Endothelial cell of umbilical vein (primary cell): ENCODE data around the gene CACNA2D1. TPM values are rescaled to one million over a fixed set of nuclear protein-coding genes. Genes with fewer than 3 reads are reported as not detected.

Experiments used
- BruUV-seq: library from RNA; stranded (reverse); fragments of 400-500 nt; replicated peaks from 2 replicates; lab custom pipeline; 2021; lab: Mats Ljungman, UMichigan
- CTCF ChIA-PET: fragments of 300-600, 350-600 bp; sonication (Branson Sonifier 250); formaldehyde crosslinking; loops from one replicate; lab custom pipeline; 2021; ENCODE audit warnings: antibody characterized with exemption, inconsistent platforms; lab: Charles Lee
- POLR2A ChIA-PET: fragments of 300-600, 350-600 bp; sonication (Branson Sonifier 250); formaldehyde crosslinking; loops from one replicate; lab custom pipeline; 2021; ENCODE audit warnings: antibody characterized with exemption, inconsistent platforms; lab: Charles Lee
- DNase-seq: peaks from one replicate; pipeline ENCODE4 v3.0.0-alpha.2; 2011; ENCODE audit warnings: low read depth, low spot score
- FAIRE-seq: peaks from 2 replicates; lab custom pipeline; 2011; peaks lifted over from hg19 to GRCh38; lab: Jason Lieb, UNC
- H2AFZ ChIP-seq: 2 replicates; pipeline ENCODE4 v1.6.0; 2012; ENCODE audit warnings: low read depth, low read length, control low read depth, inconsistent platforms
- H3K27ac ChIP-seq: 2 replicates; pipeline ENCODE4 v1.5.1; 2011; ENCODE audit warnings: low read depth, mild to moderate bottlenecking, control low read depth, low read length, moderate library complexity; ENCODE audit not compliant: insufficient read depth
- H3K27me3 ChIP-seq, 2 experiments: 2 replicates each; pipeline versions ENCODE4 v1.6.0 to v1.6.1; 2011; ENCODE audit warnings: low read length in 2 of 2, mixed read lengths in 1 of 2; ENCODE audit not compliant: control insufficient read depth in 2 of 2, insufficient read depth in 2 of 2
- H3K36me3 ChIP-seq, 2 experiments: 2 replicates in 1 of 2; 3 replicates in 1 of 2; pipeline ENCODE4 v1.5.1; 2011; ENCODE audit warnings: low read length in 2 of 2, mild to moderate bottlenecking in 1 of 2, moderate library complexity in 1 of 2; ENCODE audit not compliant: control insufficient read depth in 2 of 2, insufficient read depth in 2 of 2; ENCODE audit errors: extremely low read depth in 1 of 2
- H3K4me1 ChIP-seq: 3 replicates; pipeline ENCODE4 v1.5.1; 2011; ENCODE audit warnings: mild to moderate bottlenecking, low read length; ENCODE audit not compliant: control insufficient read depth, insufficient read depth; ENCODE audit errors: extremely low read depth
- H3K4me2 ChIP-seq: 2 replicates; pipeline ENCODE4 v1.6.1; 2011; ENCODE audit warnings: low read length, control low read depth, mixed read lengths; ENCODE audit not compliant: insufficient read depth
- H3K4me3 ChIP-seq, 3 experiments: fragments of 200-600 bp in 1 of 3; sonication (generic), shearing (Covaris generic) in 1 of 3; replicated peaks in 1 of 3; 2 replicates each; pipeline ENCODE4 v1.5.1; 2011 to 2016; ENCODE audit warnings: control low read depth in 3 of 3, low read length in 3 of 3, mild to moderate bottlenecking in 2 of 3, inconsistent platforms in 1 of 3, low read depth in 1 of 3, moderate library complexity in 1 of 3; ENCODE audit not compliant: insufficient read depth in 1 of 3
- H3K79me2 ChIP-seq: 2 replicates; pipeline ENCODE4 v1.6.0; 2012; ENCODE audit warnings: low read length, inconsistent platforms; ENCODE audit not compliant: control insufficient read depth, insufficient read depth
- H3K9ac ChIP-seq: replicated peaks from 2 replicates; pipeline ENCODE3; 2011; ENCODE audit warnings: low read length, control low read depth; ENCODE audit not compliant: insufficient read depth; ENCODE audit errors: extremely low read depth
- H3K9me1 ChIP-seq: replicated peaks from 3 replicates; pipeline ENCODE4 v1.6.0; 2011; ENCODE audit warnings: mild to moderate bottlenecking, low read length; ENCODE audit not compliant: control insufficient read depth, insufficient read depth; ENCODE audit errors: extremely low read depth
- H3K9me3 ChIP-seq: replicated peaks from 2 replicates; pipeline ENCODE4 v1.5.1; 2012; ENCODE audit warnings: low read length, inconsistent platforms; ENCODE audit not compliant: control insufficient read depth, insufficient read depth
- H4K20me1 ChIP-seq: replicated peaks from 2 replicates; pipeline ENCODE3; 2011; ENCODE audit warnings: mild to moderate bottlenecking, low read length; ENCODE audit not compliant: control insufficient read depth, insufficient read depth; ENCODE audit errors: extremely low read depth
- EZH2 ChIP-seq: IDR thresholded peaks from 2 replicates; pipeline ENCODE4 v1.6.1; 2012; ENCODE audit warnings: borderline replicate concordance, low read depth, mild to moderate bottlenecking, moderate library complexity, low read length, inconsistent platforms; ENCODE audit not compliant: severe bottlenecking
- FOS ChIP-seq: IDR thresholded peaks from 2 replicates; pipeline ENCODE4 v1.6.1; 2011; ENCODE audit warnings: mild to moderate bottlenecking, low read length, moderate library complexity, borderline replicate concordance; ENCODE audit not compliant: insufficient read depth
- GATA2 ChIP-seq: IDR thresholded peaks from 2 replicates; pipeline ENCODE4 v1.7.0; 2011; ENCODE audit warnings: low read depth, mild to moderate bottlenecking, moderate library complexity, mixed read lengths, low read length; ENCODE audit not compliant: insufficient read length, insufficient read depth
- JUN ChIP-seq: IDR thresholded peaks from 2 replicates; pipeline ENCODE4 v1.6.1; 2011; ENCODE audit warnings: borderline replicate concordance, low read depth; ENCODE audit not compliant: insufficient read length, insufficient read depth
- MYC ChIP-seq: IDR thresholded peaks from one replicate; pipeline ENCODE4 v1.6.1; 2011; ENCODE audit warnings: mild to moderate bottlenecking, low read depth, low read length
- POLR2A ChIP-seq: IDR thresholded peaks from 2 replicates; pipeline ENCODE4 v1.6.1; 2012; ENCODE audit warnings: low read depth, mild to moderate bottlenecking, control low read depth, low read length
- POLR2AphosphoS5 ChIP-seq: IDR thresholded peaks from 2 replicates; pipeline ENCODE4 v1.6.1; 2012; ENCODE audit warnings: low read depth, mild to moderate bottlenecking, control low read depth, low read length, moderate library complexity; ENCODE audit not compliant: insufficient read depth
- dilution Hi-C: fragments of 300-500 bp; cut with MboI; formaldehyde crosslinking; loops from one replicate; pipeline ENCODE4 v1.15.0; 2019; ENCODE audit warnings: low sequenced_read_pairs; ENCODE audit not compliant: extremely low pct_ligation_motif_present
- intact Hi-C: fragments of 100-400 bp; cut with micrococcal nuclease; formaldehyde crosslinking; loops from one replicate; pipeline ENCODE4 v1.10.0; 2022
- polyA plus RNA-seq, 4 experiments: library from polyadenylated mRNA; depleted of rRNA in 3 of 4; stranded (reverse) in 3 of 4; unstranded in 1 of 4; fragments of >200 nt; gene quantifications; 2 replicates each; pipeline versions ENCODE4 v1.2.1 to v1.2.3, GENCODE V29; 2011 to 2012; ENCODE audit warnings: missing spikeins in 1 of 4
- total RNA-seq: library from RNA; stranded (reverse); gene quantifications from 2 replicates; pipeline ENCODE4 v1.2.3, GENCODE V29; 2021
- TF ChIP-seq, protein P1 (sequence below): IDR thresholded peaks from 2 replicates; pipeline ENCODE4 v1.6.1; 2011; ENCODE audit not compliant: insufficient read depth, insufficient read length
- TF ChIP-seq, protein P2 (sequence below), 2 donors: IDR thresholded peaks; 1 replicate in 1 of 2; 2 replicates in 1 of 2; pipeline ENCODE4 v1.5.1; 2011; ENCODE audit warnings: low read length in 2 of 2, mild to moderate bottlenecking in 2 of 2, moderate library complexity in 2 of 2, control low read depth in 1 of 2, inconsistent platforms in 1 of 2, low read depth in 1 of 2; ENCODE audit not compliant: insufficient read depth in 1 of 2; ENCODE audit errors: extremely low read depth in 1 of 2

The CACNA2D1 gene
- total and polyA plus RNA-seq, 2 donors (not counting 3 experiments of a cell fraction or from before 2014, with no cell fraction given) = 4.1 to 38.6 TPM

DNA sequence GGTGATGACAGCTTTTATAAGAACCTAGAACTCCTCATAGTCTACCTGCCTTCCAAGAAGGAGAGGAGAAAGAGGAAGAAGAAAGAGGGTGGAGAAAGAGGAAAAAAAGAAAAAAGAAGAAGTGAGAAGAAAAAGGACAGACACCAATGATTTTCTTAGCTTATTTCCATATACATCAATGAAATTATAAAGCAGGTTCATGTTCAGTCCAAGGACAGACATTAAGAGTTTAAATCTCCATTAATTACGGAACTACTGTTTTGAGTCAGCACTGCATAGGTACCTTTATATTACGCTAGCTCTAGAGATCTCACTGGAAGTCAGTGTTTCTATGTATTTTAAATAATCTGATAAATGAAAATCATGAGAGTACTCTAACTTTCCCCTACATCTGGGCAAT, 364.8 kb downstream of the CACNA2D1 start:
- intact Hi-C loops = no loop called here
- ChIA-PET POLR2A (no interaction called here), CTCF (interaction anchor here (1.3 to 2.4 kb wide), 2 partner anchors 13 kb away, joined by 3 to 9 read pairs; no protein-coding TSS in a partner anchor)
- Histone ChIP-seq H3K9ac (no peak overlapping the region), H3K4me1 (no peaks in the 10 kb centered on the region), H2AFZ (no peak overlapping the region), H3K4me3 (no peak overlapping the region), H3K9me1 (no peaks in the 10 kb centered on the region), H3K27ac (no peak overlapping the region), H3K27me3 (no peaks in the 10 kb centered on the region), H3K36me3 (no peaks in the 10 kb centered on the region), H3K4me2 (no peak overlapping the region), H4K20me1 (no peaks in the 10 kb centered on the region), H3K9me3 (no peaks in the 10 kb centered on the region), H3K79me2 (no peaks in the 10 kb centered on the region)
- dilution Hi-C loops = no loop called here
- no peak for TF ChIP-seq JUN
- TF ChIP-seq, protein P1, sequence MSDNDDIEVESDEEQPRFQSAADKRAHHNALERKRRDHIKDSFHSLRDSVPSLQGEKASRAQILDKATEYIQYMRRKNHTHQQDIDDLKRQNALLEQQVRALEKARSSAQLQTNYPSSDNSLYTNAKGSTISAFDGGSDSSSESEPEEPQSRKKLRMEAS = no peak
- no peak for TF ChIP-seq GATA2
- no peak for TF ChIP-seq FOS
- no peak for TF ChIP-seq MYC
- TF ChIP-seq POLR2A = no peak
- no peak for TF ChIP-seq EZH2
- no peak for TF ChIP-seq POLR2AphosphoS5
- TF ChIP-seq, protein P2, sequence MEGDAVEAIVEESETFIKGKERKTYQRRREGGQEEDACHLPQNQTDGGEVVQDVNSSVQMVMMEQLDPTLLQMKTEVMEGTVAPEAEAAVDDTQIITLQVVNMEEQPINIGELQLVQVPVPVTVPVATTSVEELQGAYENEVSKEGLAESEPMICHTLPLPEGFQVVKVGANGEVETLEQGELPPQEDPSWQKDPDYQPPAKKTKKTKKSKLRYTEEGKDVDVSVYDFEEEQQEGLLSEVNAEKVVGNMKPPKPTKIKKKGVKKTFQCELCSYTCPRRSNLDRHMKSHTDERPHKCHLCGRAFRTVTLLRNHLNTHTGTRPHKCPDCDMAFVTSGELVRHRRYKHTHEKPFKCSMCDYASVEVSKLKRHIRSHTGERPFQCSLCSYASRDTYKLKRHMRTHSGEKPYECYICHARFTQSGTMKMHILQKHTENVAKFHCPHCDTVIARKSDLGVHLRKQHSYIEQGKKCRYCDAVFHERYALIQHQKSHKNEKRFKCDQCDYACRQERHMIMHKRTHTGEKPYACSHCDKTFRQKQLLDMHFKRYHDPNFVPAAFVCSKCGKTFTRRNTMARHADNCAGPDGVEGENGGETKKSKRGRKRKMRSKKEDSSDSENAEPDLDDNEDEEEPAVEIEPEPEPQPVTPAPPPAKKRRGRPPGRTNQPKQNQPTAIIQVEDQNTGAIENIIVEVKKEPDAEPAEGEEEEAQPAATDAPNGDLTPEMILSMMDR (IDR thresholded peaks at IDR 0.05; ENCODE audit: extremely low read depth in 1 of 2, insufficient read depth in 1 of 2, low read depth in 1 of 2, low read length in 2 of 2) = no peak
- no TSS peak for BruUV-seq
- FAIRE-seq = no peak
- no peak for DNase-seq
